ENCODE measurements around the gene CD68.

- TF ChIP-seq POLR2AphosphoS5 (IDR thresholded peaks at IDR 0.05; ENCODE audit: low read depth) (no peak), CTCF (IDR thresholded peaks at IDR 0.05; ENCODE audit: insufficient read depth, low read length) (no peak), REST (IDR thresholded peaks at IDR 0.05; ENCODE audit: insufficient replicate concordance, low read depth) (no peak), GABPA (IDR thresholded peaks at IDR 0.05; ENCODE audit: low read depth) (no peak), SPI1 (IDR thresholded peaks at IDR 0.05; ENCODE audit: borderline replicate concordance, low read depth) (no peak)
Measured at GRCh38 chr17:7575959-7576358, 3.5 kb upstream of the CD68 start.

All from HL-60 (cell line).